HepG2 (cell line): ENCODE data around the gene CD4. TPM values are rescaled to one million over a fixed set of nuclear protein-coding genes. Genes with fewer than 3 reads are reported as not detected.
A peak's percentile ranks its signal among the peaks of the same experiment; 100 is the strongest.

Source experiments
- ADNP ChIP-seq: sonication (generic); formaldehyde crosslinking; IDR thresholded peaks from 2 replicates; pipeline ENCODE4 v1.4.0; 2020; ENCODE audit warnings: missing genetic modification reagents
- ARNTL ChIP-seq: sonication (generic); formaldehyde crosslinking; IDR thresholded peaks from 2 replicates; pipeline ENCODE4 v1.4.0; 2020; ENCODE audit warnings: mild to moderate bottlenecking, missing genetic modification reagents
- CENPX ChIP-seq: sonication (generic); formaldehyde crosslinking; IDR thresholded peaks from 2 replicates; pipeline ENCODE4 v1.9.0; 2021; ENCODE audit warnings: mild to moderate bottlenecking, missing genetic modification reagents, moderate library complexity
- ETV5 ChIP-seq: IDR thresholded peaks from 2 replicates; pipeline ENCODE4 v1.6.1; 2018; ENCODE audit warnings: missing biosample characterization, missing genetic modification reagents, inconsistent platforms, borderline replicate concordance
- FIP1L1 ChIP-seq: fragments of 200-400 bp; formaldehyde crosslinking; IDR thresholded peaks from 2 replicates; pipeline ENCODE4 v1.6.1; 2018; ENCODE audit warnings: low read depth, mild to moderate bottlenecking, low read length, moderate library complexity, borderline replicate concordance; ENCODE audit not compliant: insufficient read depth
- FLYWCH1 ChIP-seq: sonication (generic); formaldehyde crosslinking; IDR thresholded peaks from 2 replicates; pipeline ENCODE4 v1.8.1; 2023; ENCODE audit warnings: mild to moderate bottlenecking, missing genetic modification reagents
- GABPA ChIP-seq, 2 experiments: IDR thresholded peaks; 2 replicates each; pipeline ENCODE4 v1.6.1; 2011 to 2016; ENCODE audit warnings: low read depth in 2 of 2, low read length in 1 of 2, missing biosample characterization in 1 of 2, missing genetic modification characterization in 1 of 2
- GZF1 ChIP-seq: sonication (generic); formaldehyde crosslinking; IDR thresholded peaks from 2 replicates; pipeline ENCODE4 v1.5.1; 2020; ENCODE audit warnings: mild to moderate bottlenecking, missing genetic modification reagents
- HMGA1 ChIP-seq: sonication (generic); formaldehyde crosslinking; conservative IDR thresholded peaks from 2 replicates; pipeline ENCODE4 v1.4.0; 2020; ENCODE audit warnings: missing genetic modification reagents
- HOXA3 ChIP-seq: sonication (generic); formaldehyde crosslinking; IDR thresholded peaks from 2 replicates; pipeline ENCODE4 v1.5.0; 2020; ENCODE audit warnings: missing genetic modification reagents
- LCORL ChIP-seq, 2 experiments: fragments of 450-650 bp in 1 of 2; sonication (generic) in 1 of 2; formaldehyde crosslinking in 1 of 2; IDR thresholded peaks; 2 replicates each; pipeline versions ENCODE4 v1.5.0 to v1.6.1; 2017 to 2020; ENCODE audit warnings: antibody characterized with exemption in 1 of 2, missing genetic modification reagents in 1 of 2
- MXD4 ChIP-seq: IDR thresholded peaks from 2 replicates; pipeline ENCODE4 v1.6.1; 2016; ENCODE audit warnings: mild to moderate bottlenecking, missing biosample characterization, missing genetic modification reagents
- PHF5A ChIP-seq: IDR thresholded peaks from one replicate; pipeline ENCODE4 v1.6.1; 2018; ENCODE audit warnings: low read depth, missing genetic modification reagents; ENCODE audit not compliant: unreplicated experiment
- PPARG ChIP-seq: conservative IDR thresholded peaks from 2 replicates; pipeline ENCODE4 v1.6.1; 2016; ENCODE audit warnings: missing biosample characterization, missing genetic modification reagents
- REXO4 ChIP-seq: sonication (generic); formaldehyde crosslinking; IDR thresholded peaks from 2 replicates; pipeline ENCODE4 v1.8.0; 2022; ENCODE audit warnings: missing genetic modification reagents, mild to moderate bottlenecking, borderline replicate concordance
- SIX1 ChIP-seq: sonication (generic); formaldehyde crosslinking; IDR thresholded peaks from 2 replicates; pipeline ENCODE4 v1.4.0; 2020; ENCODE audit warnings: missing genetic modification reagents, borderline replicate concordance
- ZC3H13 ChIP-seq: sonication (generic); formaldehyde crosslinking; IDR thresholded peaks from 2 replicates; pipeline ENCODE4 v1.8.1; 2023; ENCODE audit warnings: mild to moderate bottlenecking, missing genetic modification reagents, moderate library complexity
- ZMYM4 ChIP-seq: sonication (generic); formaldehyde crosslinking; IDR thresholded peaks from 2 replicates; pipeline ENCODE4 v1.8.1; 2023; ENCODE audit warnings: mild to moderate bottlenecking, missing genetic modification reagents
- ZNF10 ChIP-seq: sonication (generic); formaldehyde crosslinking; IDR thresholded peaks from 2 replicates; pipeline ENCODE4 v1.4.0; 2020; ENCODE audit warnings: mild to moderate bottlenecking, low read depth, missing genetic modification reagents, borderline replicate concordance
- ZNF292 ChIP-seq: sonication (generic); formaldehyde crosslinking; IDR thresholded peaks from 2 replicates; pipeline ENCODE4 v1.8.1; 2022; ENCODE audit warnings: mild to moderate bottlenecking, low read depth, missing genetic modification reagents, borderline replicate concordance
- ZNF615 ChIP-seq: sonication (generic); formaldehyde crosslinking; IDR thresholded peaks from 2 replicates; pipeline ENCODE4 v1.5.0; 2020; ENCODE audit warnings: mild to moderate bottlenecking, missing genetic modification reagents, borderline replicate concordance
- ZNF782 ChIP-seq: sonication (generic); formaldehyde crosslinking; IDR thresholded peaks from 2 replicates; pipeline ENCODE4 v1.4.0; 2020; ENCODE audit warnings: missing genetic modification reagents, mild to moderate bottlenecking, borderline replicate concordance
- ZSCAN22 ChIP-seq: sonication (generic); formaldehyde crosslinking; IDR thresholded peaks from 2 replicates; pipeline ENCODE4 v1.4.0; 2020; ENCODE audit warnings: mild to moderate bottlenecking, missing genetic modification reagents
- polyA plus RNA-seq, 8 experiments: library from polyadenylated mRNA; depleted of rRNA in 3 of 8; stranded (reverse) in 7 of 8; unstranded in 1 of 8; fragments of >200 nt; fragmentation: Illumina TruSeq in 4 of 8; extraction: Trizol in 4 of 8; gene quantifications; 2 replicates each; pipeline versions ENCODE4 v1.2.1 to v1.2.3, GENCODE V29; 2011 to 2016; ENCODE audit warnings: low read depth in 4 of 8, missing spikeins in 1 of 8, mixed read lengths in 1 of 8; ENCODE audit not compliant: insufficient read depth in 1 of 8
- total RNA-seq, 5 experiments: library from RNA; depleted of rRNA; stranded (reverse); fragments of >200 nt; fragmentation: Illumina TruSeq; extraction: Trizol; gene quantifications; 2 replicates each; pipeline ENCODE4 v1.2.3, GENCODE V29; 2016; ENCODE audit warnings: low read depth in 1 of 5
- TF ChIP-seq, protein P1 (sequence below): sonication (generic); formaldehyde crosslinking; conservative IDR thresholded peaks from 2 replicates; pipeline ENCODE4 v1.8.1; 2023; ENCODE audit warnings: missing genetic modification reagents
- TF ChIP-seq, protein P2 (sequence below): IDR thresholded peaks from 2 replicates; pipeline ENCODE4 v1.6.1; 2016; ENCODE audit warnings: missing compliant biosample characterization, missing genetic modification reagents, borderline replicate concordance
- TF ChIP-seq, protein P3 (sequence below): sonication (generic); formaldehyde crosslinking; IDR thresholded peaks from 2 replicates; pipeline ENCODE4 v1.4.0; 2020; ENCODE audit warnings: missing genetic modification reagents

The CD4 gene
- total and polyA plus RNA-seq, 2 of the 13 experiments (the other 11 are each of a cell fraction or from before 2014, with no cell fraction given), result 0.07 to 0.95 TPM

DNA sequence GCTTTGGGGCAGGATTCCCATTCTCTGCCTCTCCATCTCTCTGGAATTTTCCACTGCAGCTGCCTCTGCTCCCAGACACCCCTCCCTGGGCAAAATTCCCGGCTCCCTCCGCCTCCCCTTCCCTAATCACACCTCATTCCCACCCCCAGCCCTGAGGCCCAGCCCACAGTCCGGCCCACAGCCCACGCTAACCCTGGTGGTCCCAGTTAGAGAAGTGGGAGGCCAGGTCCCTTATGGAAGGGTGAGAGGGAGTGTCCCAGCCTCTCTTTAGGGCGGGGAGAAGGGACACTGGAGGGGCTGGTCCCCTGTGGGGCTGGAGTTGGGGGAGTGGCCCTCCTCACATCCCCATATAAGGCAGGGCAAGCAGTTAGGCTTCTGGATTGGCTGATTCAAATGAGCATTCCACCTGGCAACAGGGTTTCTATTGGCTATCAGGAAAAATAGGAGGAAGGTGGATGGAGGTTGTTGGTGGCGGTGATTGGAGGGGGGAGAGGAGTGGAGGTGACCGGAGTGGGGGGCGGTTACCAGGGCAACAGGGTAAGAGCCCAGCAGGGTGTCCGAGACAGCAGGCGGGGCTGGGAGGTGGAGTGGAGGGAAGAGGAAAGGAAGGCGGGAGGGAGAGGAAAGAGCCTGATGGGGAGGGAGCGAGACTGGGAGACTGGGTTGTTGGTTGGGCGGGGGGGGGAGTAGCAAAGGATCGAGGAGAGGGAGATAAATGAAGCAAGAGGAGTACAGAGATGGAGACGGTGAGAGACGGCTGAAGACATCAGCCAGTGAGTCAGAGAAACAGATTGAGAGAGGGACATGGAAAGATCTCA, 25.1 kb upstream of the CD4 start (continued):
- TF ChIP-seq, protein P1, sequence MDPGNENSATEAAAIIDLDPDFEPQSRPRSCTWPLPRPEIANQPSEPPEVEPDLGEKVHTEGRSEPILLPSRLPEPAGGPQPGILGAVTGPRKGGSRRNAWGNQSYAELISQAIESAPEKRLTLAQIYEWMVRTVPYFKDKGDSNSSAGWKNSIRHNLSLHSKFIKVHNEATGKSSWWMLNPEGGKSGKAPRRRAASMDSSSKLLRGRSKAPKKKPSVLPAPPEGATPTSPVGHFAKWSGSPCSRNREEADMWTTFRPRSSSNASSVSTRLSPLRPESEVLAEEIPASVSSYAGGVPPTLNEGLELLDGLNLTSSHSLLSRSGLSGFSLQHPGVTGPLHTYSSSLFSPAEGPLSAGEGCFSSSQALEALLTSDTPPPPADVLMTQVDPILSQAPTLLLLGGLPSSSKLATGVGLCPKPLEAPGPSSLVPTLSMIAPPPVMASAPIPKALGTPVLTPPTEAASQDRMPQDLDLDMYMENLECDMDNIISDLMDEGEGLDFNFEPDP (CRISPR knock-in tag), result no peak
- TF ChIP-seq REXO4 (CRISPR knock-in tag), result no peak
- no peak for TF ChIP-seq ZC3H13
- no peak for TF ChIP-seq HMGA1 (CRISPR knock-in tag)
- TF ChIP-seq ETV5 (CRISPR knock-in tag), result no peak
- TF ChIP-seq ADNP (CRISPR knock-in tag), result no peak
- TF ChIP-seq HOXA3, result no peak
- TF ChIP-seq ZSCAN22 (CRISPR knock-in tag), result no peak
- no peak for TF ChIP-seq SIX1 (CRISPR knock-in tag)
- no peak for TF ChIP-seq ZNF782 (CRISPR knock-in tag)
- TF ChIP-seq PHF5A (CRISPR knock-in tag), result no peak
- no peak for TF ChIP-seq ZMYM4
- no peak for TF ChIP-seq ZNF10
- TF ChIP-seq ZNF292, result peak; percentile 40; the same call in 1 of the 2 replicates
- TF ChIP-seq MXD4 (CRISPR knock-in tag), result no peak
- no peak for TF ChIP-seq CENPX (CRISPR knock-in tag)
- TF ChIP-seq, protein P2, sequence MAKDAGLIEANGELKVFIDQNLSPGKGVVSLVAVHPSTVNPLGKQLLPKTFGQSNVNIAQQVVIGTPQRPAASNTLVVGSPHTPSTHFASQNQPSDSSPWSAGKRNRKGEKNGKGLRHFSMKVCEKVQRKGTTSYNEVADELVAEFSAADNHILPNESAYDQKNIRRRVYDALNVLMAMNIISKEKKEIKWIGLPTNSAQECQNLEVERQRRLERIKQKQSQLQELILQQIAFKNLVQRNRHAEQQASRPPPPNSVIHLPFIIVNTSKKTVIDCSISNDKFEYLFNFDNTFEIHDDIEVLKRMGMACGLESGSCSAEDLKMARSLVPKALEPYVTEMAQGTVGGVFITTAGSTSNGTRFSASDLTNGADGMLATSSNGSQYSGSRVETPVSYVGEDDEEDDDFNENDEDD, result no peak
- no peak for TF ChIP-seq GZF1
- TF ChIP-seq FLYWCH1, result no peak
- TF ChIP-seq GABPA (IDR thresholded peaks at IDR 0.05; ENCODE audit: low read depth, low read length), result no peak
- TF ChIP-seq GABPA (CRISPR knock-in tag; IDR thresholded peaks at IDR 0.05; ENCODE audit: low read depth), result no peak
- TF ChIP-seq, protein P3, sequence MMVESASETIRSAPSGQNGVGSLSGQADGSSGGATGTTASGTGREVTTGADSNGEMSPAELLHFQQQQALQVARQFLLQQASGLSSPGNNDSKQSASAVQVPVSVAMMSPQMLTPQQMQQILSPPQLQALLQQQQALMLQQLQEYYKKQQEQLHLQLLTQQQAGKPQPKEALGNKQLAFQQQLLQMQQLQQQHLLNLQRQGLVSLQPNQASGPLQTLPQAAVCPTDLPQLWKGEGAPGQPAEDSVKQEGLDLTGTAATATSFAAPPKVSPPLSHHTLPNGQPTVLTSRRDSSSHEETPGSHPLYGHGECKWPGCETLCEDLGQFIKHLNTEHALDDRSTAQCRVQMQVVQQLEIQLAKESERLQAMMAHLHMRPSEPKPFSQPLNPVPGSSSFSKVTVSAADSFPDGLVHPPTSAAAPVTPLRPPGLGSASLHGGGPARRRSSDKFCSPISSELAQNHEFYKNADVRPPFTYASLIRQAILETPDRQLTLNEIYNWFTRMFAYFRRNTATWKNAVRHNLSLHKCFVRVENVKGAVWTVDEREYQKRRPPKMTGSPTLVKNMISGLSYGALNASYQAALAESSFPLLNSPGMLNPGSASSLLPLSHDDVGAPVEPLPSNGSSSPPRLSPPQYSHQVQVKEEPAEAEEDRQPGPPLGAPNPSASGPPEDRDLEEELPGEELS, result no peak
- no peak for TF ChIP-seq LCORL (IDR thresholded peaks at IDR 0.05)
- peak; percentile 53 for TF ChIP-seq LCORL (CRISPR knock-in tag; IDR thresholded peaks at IDR 0.05)
- TF ChIP-seq FIP1L1, result no peak
- TF ChIP-seq ARNTL (CRISPR knock-in tag), result no peak
- TF ChIP-seq ZNF615, result no peak
- no peak for TF ChIP-seq PPARG (CRISPR knock-in tag)
